Activated CD4-positive, CD25-positive, alpha-beta regulatory T cell treated with anti-CD3 and anti-CD28 coated beads, Interleukin-2, amount 50 U/mL, for 16 hours (primary cell): ENCODE results near the gene RPL7A.
"Not testable (repeated sequence)": the region's sequence is repeated elsewhere in the genome, so short reads cannot be mapped to it uniquely, and the experiment has no call there.

Source experiments
- DNase-seq: peaks from one replicate; pipeline ENCODE4 v3.0.0-alpha.2; 2020; ENCODE audit warnings: low read depth, low spot score

RPL7A gene

DNA sequence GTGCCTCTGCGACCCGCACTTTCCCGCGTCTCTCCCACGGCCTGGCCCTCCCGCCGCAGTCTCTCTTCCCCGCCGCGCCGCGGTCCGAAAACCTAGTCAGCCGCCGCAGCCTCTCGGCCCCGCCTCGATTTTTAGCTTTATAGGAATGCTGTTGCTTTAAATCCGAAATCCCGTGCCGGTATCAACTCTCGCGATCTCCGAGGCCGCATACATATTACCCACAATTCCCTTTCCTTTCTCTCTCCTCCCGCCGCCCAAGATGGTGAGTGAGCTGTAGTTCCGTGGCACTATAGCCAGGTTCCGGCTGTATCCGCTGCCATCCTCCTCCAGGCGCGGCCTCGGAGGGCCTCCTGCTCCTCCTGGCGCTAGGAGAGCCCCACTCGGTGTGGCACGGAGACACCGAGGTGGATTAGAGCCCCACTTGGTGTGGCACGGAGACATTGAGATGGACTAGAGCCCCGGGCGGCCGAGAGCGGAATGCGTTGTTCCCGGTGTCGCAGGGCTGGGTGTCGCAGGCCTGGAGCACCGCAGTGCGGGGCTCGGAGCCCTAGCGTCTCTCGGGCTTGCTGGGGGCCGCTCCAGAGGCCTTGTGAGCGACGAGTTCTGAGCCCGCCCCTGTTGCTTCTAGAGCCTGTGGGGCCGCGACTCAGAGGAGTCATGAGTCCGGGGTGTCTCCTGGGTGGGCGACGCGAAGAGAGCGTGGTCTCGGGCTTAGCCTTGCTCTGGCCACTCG lies at the start of gene RPL7A, which contains the start of gene MED22:
TSS of gene RPL7A (plus strand) at position 234 of the 733 bp plus-strand sequence. CDS start at position 260, 26 bp downstream.
TSS of gene MED22 (minus strand) at position 147 of the 733 bp plus-strand sequence. CDS start 1,469 bp downstream, outside the sequence.
- peak; percentile 83 for DNase-seq

DNA sequence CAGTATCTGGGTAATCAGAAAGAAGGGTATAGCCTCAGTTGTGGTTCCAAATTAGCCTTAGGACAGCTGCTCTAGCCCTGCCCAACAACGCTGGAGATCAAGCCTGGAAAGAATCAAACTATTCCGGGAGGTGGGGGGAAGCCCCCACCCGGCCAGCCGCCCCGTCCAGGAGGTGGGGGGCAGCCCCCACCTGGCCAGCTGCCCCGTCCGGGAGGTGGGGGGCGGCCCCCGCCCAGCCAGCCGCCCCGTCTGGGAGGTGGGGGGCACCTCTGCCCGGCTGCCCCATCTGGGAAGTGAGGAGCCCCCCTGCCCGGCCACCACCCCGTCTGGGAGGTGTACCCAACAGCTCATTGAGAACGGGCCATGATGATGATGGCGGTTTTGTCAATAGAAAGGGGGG lies 48.0 kb upstream of the RPL7A start:
- DNase-seq: not testable (repeated sequence)

- no peak for DNase-seq
These were observed 46.5 kb upstream of the RPL7A start for GRCh38 chr9:133301253-133302230.

DNA sequence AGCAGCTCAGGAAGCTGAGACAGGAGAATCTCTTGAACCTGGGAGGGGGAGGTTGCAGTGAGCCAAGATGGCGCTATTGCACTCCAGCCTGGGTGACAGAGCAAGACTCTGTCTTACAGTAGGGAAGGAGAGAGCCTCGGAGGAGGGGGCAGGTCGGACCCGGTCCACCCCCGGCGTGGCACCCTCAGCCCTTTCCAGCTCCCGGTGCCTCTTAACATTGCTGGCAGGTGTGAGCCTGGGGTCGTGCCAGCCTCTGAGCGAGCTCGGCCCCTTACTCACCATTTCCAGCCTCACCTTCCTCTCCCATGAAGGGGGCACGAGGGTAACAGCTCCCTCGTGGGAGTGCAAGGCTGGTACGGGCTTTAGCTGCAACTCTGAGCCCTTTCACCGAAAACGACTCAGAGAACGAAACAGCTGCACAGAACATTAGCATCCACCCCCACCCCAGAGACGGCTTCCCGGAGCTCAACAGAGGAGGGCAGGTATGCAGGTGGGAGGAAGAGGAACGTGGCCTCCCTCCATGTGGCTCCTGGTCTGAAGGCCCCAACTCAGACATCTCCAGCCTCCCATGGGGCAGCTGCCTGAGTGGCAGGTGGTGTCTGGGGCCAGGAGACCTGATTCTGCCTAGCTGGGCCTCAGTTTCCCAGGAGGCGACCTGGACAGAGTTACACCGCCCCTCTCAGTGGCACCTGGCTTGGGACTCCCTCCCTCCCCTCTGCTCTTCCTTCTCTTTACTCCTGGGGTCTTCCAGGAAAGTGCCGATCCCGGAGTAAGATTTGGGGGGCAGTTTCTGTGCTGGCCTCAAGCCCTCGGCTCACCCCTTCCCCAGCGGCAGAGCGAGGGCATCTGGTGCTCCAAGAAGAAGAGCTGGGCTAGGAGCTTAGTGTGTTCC lies 44.5 kb upstream of the RPL7A start:
- no peak for DNase-seq

DNA sequence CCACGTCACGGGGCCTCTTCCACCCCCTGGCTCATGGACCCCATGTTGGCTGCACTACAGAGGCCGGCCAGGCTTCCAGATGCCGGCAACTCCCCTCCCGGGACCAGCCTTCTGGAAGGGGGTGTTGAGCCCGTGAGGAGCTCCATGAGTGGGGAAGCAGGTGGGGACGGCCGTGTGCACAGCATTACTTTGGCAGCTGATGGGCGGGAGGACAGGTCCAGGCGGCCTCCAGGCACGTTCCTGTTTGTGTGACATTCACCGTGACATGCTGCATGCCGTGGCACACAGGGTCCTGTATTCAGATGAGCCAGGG lies 43.9 kb upstream of the RPL7A start:
- DNase-seq: no peak

DNA sequence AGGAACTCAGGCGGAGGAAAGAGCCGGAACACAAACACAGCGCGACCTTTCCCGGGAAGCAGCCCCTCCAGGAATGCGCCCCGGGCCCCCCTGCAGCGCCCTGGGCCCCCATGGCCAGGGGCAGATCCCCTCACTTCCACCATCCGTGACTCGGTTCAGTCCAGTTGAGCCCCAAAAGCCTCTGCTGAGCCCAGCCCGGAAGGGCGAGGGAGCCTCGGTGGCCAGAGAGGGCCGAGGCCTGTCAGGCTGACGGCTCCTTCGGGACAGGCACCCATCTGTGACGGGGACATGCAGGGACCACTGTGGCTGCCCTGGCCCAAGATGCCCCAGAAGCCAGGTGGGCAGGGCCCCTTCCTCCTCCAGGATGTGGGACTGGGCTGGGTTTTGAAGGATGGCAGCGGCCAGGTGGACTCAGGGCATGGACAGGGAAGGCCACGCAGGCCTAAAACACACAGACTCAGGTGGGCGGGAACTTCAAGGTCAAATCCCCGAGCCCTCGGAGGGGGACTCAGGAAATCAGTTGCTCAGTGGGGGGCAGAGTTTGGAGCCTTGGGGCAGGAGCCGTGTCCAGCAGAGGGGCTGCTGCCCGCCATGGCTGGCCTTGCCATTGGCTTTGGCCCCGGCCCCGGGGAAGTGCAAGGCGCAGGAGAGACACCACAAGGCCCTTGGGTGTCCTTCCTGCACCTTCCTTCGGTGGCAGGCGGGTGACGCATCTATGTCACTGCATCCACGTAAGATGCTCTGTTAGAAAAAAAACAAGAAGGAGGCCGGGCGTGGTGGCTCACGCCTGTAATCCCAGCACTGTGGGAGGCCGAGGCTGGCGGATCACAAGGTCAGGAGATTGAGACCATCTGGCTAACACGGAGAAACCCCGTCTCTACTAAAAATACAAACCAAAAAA lies 43.3 kb upstream of the RPL7A start:
- no peak for DNase-seq

- no peak for DNase-seq
These were observed 42.3 kb upstream of the RPL7A start for GRCh38 chr9:133305731-133306130.

DNA sequence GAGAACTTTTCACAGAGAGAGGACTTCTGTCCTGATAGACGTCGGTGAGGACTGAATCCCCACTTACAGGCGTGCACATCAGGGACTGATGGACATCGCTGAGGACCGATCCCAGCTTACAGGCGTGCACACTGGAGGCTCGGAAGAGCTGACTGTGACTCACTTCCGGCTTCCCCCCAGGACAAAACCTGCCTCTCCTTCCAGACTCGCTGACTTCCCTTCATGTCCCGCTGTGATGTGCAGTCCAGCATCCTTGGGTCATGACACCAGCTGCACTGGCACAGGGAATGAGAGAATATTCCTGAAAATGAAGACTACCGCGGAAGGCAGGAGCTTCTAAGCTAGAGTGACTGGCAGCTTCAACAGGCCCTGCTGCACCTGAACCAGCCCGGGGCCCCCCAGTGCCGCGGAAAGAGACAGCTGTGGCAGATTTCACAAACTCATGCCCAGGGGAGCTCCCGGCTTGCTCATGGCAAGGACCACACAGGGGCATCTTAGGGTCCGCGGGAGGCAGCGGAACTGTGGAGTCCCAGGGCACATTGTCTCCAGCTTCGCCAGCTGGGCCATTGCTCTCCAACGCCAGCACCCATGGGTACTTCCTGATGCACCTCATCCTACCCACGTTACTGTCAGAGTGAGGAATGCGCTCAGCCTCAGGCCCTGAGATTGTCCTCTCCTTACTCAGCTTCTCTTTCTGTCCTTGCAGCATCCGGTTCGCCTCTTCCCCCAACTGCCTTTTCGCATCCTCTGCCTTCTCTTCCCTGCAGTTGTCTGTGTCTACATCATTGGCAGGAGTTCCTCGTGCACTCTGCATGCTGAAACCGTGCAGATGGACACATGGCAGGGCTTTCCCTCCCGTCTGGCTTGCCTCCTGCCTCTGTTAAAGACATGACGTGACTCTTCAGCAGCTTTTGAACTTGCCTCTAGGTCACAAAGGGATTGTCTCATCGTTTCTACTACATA lies 41.5 kb upstream of the RPL7A start:
- no peak for DNase-seq

GRCh38 chr9:133307301-133307700 lies 40.7 kb upstream of the RPL7A start:
- no peak for DNase-seq

DNA sequence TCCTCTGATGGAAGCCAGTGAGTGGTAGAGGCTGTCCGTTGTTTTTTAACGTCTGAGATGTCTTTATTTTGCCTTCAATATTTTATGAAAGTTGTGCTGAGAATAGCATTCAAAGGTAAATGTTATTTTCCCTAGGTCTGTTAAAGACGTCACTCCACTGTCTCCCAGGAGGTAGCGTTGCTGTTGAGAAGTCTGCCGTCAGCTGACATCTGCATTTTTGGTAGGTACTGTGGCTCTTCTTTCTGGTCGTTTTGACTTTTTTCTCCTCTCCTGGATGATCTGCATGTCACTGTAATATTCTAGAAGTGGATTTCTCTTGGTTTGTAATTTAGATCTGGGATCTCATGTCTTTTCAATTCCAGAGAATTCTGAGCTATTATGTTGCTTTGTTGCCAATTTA lies 38.4 kb upstream of the RPL7A start:
- DNase-seq: no peak

DNA sequence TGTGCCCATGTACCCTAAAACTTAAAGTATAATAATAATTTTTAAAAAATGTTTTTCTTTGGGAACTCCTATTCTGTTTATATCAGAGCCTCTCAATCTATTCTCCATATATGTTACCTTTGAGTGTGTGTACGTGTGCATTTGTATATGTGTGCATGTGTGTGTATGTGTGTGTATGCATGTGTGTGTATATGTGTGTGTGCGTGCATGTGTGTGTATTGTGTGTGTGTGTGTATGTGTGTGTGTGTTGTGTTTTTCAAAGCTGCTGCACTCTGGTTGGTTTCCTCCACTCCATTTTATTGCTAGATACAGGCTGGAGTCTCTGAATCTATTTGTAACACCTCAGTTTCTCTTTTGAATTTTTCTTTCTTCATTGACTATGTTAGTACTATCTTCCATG lies 32.0 kb upstream of the RPL7A start:
- DNase-seq: no peak

DNA sequence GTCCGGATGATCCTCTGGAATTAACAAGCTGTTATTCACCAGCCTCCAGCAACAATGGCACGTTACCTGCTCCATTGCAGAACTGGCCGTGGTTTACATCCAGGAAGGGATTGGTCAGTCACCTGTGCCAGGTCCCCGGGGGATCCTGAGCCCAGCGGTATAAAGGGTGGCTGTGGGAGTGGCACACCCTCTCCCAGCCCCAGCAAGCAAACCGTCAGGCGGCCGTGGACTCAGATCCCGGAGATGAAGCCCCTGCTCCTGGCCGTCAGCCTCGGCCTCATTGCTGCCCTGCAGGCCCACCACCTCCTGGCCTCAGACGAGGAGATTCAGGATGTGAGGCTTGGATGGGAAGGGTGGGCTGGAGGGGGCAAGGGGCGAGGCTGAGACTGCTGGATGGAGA lies 30.5 kb upstream of the RPL7A start:
- not testable (repeated sequence) for DNase-seq

DNA sequence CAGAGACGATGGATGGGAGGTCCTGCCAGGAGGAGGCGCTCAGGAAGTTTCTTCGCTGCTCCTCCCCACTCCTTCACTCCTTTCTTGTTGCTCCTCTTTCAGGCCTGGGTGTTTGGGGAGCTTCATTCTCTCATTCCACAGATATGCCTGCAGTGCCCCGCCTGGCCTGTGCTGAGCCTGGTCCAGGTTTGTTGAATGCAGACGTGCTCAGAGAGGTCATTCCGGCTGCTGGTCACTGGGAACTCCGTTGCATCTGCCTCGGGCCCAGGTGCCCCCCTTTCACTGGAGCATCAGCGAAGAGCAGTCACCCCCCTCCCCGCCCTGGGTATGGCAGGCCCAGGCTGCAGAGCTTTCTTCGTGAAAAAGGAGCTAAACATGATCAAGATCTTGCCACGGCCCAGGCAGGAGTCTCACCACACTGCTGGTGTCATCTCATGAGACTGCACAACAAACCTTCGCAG lies 27.6 kb upstream of the RPL7A start:
- DNase-seq: no peak

DNA sequence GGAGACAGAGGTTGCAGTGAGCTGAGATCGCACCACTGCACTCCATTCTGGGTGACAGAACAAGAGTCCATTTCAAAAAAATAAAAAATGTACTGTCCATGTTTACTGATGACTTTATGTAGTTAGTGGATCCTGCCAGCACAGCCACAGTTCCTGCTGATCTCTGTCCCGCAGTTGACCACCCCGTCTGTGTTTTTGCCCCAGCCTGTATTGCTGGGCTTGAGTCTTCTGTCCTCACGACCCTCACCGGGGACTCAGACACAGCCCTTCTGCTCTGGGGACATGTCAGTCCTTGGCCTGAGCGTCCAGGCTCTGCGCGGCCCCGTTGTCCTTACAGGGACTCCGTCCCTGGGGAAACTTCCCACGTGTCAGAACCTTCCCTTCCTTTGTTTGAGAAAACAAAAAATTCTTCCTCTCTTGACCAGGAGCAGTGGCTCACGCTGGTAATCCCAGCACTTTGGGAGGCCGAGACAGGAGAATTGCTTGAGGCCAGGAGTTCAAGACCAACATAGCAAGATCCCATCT lies 26.5 kb upstream of the RPL7A start:
- DNase-seq: no peak

DNA sequence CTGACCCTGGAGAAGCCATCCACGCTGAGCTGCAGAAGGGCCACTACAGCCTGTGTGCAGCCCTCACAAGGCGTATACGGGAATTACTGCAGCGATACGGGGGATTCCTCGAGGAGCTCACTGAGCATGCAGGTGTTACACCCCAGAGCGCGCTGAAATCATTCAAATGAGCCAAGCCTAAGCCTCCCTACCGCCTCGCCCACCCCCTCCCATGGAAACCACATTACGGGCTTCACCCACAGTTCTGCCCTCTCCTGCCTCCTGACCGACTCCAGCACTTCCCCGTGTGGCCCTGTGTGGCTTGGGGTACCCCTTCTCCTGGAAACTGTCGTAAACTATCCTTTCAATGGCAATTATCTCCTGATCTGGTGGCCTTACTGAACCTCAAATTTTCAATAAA lies 25.3 kb upstream of the RPL7A start:
- DNase-seq: no peak

- DNase-seq: no peak
These were observed 24.8 kb upstream of the RPL7A start for GRCh38 chr9:133323211-133323610.

GRCh38 chr9:133323991-133324703 lies 23.9 kb upstream of the RPL7A start:
- no peak for DNase-seq

GRCh38 chr9:133327021-133327420 lies 21.0 kb upstream of the RPL7A start:
- not testable (repeated sequence) for DNase-seq
